Body of pancreas (tissue), 4 donors: ENCODE data around the gene COPA.

ENCODE experiments used
- POLR2A ChIP-seq, 3 donors: fragments of 450-650 bp; IDR thresholded peaks; one replicate each; pipeline ENCODE4 v1.6.1; 2016; ENCODE audit warnings: antibody characterized with exemption in 3 of 3, mild to moderate bottlenecking in 2 of 3
- TF ChIP-seq, protein P1 (sequence below), 7 experiments: fragments of 450-650 bp in 4 of 7; fragments of 200-600 bp in 3 of 7; sonication (generic) in 3 of 7; IDR thresholded peaks; one replicate each; pipeline ENCODE4 v1.5.1; 2016 to 2019; ENCODE audit warnings: antibody characterized with exemption in 7 of 7

DNA sequence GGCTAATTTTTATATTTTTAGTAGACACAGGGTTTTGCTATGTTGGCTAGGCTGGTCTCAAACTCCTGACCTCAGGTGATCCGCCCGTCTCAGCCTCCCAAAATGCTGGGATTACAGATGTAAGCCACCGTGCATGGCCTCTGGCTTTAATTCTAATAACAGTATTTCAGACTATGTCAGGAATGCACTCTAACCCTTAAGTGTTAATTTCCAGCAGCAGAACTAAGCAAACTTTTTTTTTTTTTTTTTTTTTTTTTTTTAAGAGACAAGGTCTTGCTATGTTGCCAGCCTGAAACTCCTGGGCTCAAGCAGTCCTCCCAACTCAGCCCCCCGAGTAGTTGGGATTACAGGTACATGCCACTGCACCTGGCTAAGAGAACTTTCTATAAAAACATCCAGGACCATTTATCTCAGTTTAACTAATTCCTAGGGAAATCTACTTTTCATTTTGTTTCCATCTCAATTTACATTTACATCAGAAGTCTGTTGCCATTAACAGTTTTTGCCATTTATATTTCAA lies 87.2 kb downstream of the COPA start:
- TF ChIP-seq POLR2A (IDR thresholded peaks at IDR 0.05), result no peak
- TF ChIP-seq, protein P1, sequence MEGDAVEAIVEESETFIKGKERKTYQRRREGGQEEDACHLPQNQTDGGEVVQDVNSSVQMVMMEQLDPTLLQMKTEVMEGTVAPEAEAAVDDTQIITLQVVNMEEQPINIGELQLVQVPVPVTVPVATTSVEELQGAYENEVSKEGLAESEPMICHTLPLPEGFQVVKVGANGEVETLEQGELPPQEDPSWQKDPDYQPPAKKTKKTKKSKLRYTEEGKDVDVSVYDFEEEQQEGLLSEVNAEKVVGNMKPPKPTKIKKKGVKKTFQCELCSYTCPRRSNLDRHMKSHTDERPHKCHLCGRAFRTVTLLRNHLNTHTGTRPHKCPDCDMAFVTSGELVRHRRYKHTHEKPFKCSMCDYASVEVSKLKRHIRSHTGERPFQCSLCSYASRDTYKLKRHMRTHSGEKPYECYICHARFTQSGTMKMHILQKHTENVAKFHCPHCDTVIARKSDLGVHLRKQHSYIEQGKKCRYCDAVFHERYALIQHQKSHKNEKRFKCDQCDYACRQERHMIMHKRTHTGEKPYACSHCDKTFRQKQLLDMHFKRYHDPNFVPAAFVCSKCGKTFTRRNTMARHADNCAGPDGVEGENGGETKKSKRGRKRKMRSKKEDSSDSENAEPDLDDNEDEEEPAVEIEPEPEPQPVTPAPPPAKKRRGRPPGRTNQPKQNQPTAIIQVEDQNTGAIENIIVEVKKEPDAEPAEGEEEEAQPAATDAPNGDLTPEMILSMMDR (IDR thresholded peaks at IDR 0.05), result no peak
